Measurements from ENCODE around the gene NT5E.

The NT5E gene

DNA sequence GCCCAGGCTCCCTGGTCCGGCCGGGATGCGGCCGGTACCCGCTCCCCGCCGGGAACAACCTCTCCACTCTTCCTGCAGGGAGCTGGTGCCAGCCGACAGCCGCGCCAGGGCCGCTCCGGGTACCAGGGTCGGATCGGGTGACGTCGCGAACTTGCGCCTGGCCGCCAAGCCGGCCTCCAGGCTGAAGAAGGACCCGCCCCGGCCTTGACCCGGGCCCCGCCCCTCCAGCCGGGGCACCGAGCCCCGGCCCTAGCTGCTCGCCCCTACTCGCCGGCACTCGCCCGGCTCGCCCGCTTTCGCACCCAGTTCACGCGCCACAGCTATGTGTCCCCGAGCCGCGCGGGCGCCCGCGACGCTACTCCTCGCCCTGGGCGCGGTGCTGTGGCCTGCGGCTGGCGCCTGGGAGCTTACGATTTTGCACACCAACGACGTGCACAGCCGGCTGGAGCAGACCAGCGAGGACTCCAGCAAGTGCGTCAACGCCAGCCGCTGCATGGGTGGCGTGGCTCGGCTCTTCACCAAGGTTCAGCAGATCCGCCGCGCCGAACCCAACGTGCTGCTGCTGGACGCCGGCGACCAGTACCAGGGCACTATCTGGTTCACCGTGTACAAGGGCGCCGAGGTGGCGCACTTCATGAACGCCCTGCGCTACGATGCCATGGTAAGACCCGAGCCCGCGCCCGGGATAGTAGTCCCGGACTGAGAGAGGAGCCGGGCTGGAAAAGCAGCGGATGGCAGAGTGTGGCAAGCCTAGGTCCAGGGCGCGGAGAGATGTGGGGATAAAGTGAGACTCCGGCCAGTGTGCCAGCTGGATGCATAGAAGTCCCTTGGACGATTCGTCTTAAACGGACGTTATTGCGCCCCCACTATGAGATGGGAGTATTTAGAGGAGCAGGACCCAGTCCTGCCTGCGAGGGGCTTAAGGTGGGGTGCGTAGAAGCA is at the start of gene NT5E:
TSS of gene NT5E (plus strand) at position 266 of the 942 bp plus-strand sequence. CDS start at position 323, 57 bp downstream.
- Histone ChIP-seq H3K27ac (ENCODE audit: low read depth, low read length) (no peak within 1 kb of the TSS), H3K4me1 (ENCODE audit: control insufficient read depth, low read length) (no peaks in the 10 kb centered on the region), H3K9me3 (ENCODE audit: control insufficient read depth, insufficient read depth, low read length) (no peaks in the 10 kb centered on the region), H3K4me3 (ENCODE audit: low read length) (no peak within 1 kb of the TSS), H3F3A (ENCODE audit: control insufficient read depth, insufficient read depth) (no peaks in the 10 kb centered on the region), H3K9me2 (replicated peaks; ENCODE audit: control insufficient read depth, low read length) (no peaks in the 10 kb centered on the region), H3K4me2 (ENCODE audit: low read length) (no peak within 1 kb of the TSS), H4K20me1 (ENCODE audit: control insufficient read depth, insufficient read depth, low read depth, low read length) (no peaks in the 10 kb centered on the region), H3K27me3 (ENCODE audit: control insufficient read depth, low read length) (peaks cover 24% of the 10 kb centered on the region), H3K79me2 (ENCODE audit: control insufficient read depth, low read length) (no peaks in the 10 kb centered on the region), H3K36me3 (ENCODE audit: control insufficient read depth, low read length) (no peaks in the 10 kb centered on the region)
- TF ChIP-seq EZH2phosphoT487 (IDR thresholded peaks at IDR 0.05; ENCODE audit: borderline replicate concordance, low read length) = no peak
- TF ChIP-seq, protein P1, sequence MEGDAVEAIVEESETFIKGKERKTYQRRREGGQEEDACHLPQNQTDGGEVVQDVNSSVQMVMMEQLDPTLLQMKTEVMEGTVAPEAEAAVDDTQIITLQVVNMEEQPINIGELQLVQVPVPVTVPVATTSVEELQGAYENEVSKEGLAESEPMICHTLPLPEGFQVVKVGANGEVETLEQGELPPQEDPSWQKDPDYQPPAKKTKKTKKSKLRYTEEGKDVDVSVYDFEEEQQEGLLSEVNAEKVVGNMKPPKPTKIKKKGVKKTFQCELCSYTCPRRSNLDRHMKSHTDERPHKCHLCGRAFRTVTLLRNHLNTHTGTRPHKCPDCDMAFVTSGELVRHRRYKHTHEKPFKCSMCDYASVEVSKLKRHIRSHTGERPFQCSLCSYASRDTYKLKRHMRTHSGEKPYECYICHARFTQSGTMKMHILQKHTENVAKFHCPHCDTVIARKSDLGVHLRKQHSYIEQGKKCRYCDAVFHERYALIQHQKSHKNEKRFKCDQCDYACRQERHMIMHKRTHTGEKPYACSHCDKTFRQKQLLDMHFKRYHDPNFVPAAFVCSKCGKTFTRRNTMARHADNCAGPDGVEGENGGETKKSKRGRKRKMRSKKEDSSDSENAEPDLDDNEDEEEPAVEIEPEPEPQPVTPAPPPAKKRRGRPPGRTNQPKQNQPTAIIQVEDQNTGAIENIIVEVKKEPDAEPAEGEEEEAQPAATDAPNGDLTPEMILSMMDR (IDR thresholded peaks at IDR 0.05; ENCODE audit: low read depth, low read length, poor library complexity, severe bottlenecking) = no peak

DNA sequence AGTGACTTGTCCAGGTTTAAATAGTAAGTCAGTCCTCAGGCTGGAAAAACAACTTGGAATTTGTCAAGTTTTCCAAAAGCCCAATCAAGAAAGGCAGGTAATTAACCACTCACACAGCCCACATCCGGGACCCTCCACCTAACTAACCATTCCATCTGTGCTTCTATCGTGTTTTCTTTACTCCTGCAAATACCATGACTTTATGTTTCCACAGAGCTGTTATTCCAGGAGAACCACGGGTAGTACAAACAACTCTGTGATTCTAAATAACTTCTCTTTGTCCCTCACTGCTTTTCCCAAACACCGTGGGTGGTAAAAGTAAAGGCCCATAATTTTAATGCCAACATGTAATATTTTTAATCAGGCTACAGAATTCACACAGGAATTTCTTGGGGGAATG is 49.6 kb upstream of the NT5E start:
- no peaks in the 10 kb centered on the region for H3K4me1 ChIP-seq (ENCODE audit: control insufficient read depth, low read length)

DNA sequence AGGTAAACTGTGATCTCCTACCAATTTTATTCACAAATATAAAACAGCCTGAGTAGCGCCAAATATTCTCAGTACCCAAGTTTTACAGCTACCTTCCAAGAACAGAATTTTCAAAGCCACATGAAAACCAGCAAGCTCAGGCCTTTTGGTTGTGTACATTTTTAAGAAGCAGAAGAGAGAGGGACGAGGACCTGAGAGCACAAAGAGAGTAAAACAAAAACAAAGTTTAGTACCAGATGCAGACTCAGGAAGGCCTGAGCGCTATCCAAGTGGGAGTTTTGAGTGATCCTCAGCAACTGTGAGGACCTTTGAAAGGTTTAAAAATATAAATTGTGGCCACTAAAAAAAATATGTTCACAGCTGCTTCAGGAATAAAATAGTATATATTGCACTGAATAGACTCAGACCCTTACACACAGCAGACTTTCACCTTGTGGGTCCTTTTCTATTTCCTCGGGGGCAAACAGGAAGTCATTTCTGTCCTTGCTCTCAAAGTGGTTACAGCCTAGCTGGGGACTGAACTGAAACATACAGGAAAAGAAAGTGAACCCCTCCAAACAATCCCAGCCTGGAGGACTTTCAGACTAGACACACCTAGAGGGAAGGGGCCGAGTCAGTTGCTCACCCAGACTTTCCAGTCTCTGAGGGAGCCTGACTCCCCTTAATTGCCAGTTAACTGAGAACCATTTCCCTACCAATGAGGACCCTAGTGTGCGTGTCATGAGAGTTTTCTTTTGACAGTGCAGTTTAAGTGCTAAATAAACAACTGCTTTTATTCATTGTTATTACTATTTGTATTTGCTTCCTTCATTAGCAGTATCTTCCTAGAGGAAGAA is 48.5 kb upstream of the NT5E start:
- Histone ChIP-seq H3K27ac (ENCODE audit: low read depth, low read length) (no peak overlapping the region), H3K9me3 (ENCODE audit: control insufficient read depth, insufficient read depth, low read length) (no peaks in the 10 kb centered on the region), H3K4me1 (ENCODE audit: control insufficient read depth, low read length) (no peaks in the 10 kb centered on the region), H3K4me2 (ENCODE audit: low read length) (no peak overlapping the region), H3K79me2 (ENCODE audit: control insufficient read depth, low read length) (no peaks in the 10 kb centered on the region), H3K9me2 (replicated peaks; ENCODE audit: control insufficient read depth, low read length) (no peaks in the 10 kb centered on the region), H4K20me1 (ENCODE audit: control insufficient read depth, insufficient read depth, low read depth, low read length) (no peaks in the 10 kb centered on the region), H3K27me3 (ENCODE audit: control insufficient read depth, low read length) (peaks cover 9% of the 10 kb centered on the region; the same call in 1 of the 2 replicates), H3F3A (ENCODE audit: control insufficient read depth, insufficient read depth) (no peaks in the 10 kb centered on the region), H3K36me3 (ENCODE audit: control insufficient read depth, low read length) (no peaks in the 10 kb centered on the region), H3K4me3 (ENCODE audit: low read length) (no peak overlapping the region)
- TF ChIP-seq, protein P1 (IDR thresholded peaks at IDR 0.05; ENCODE audit: low read depth, low read length, poor library complexity, severe bottlenecking) = no peak
- no peak for TF ChIP-seq EZH2phosphoT487 (IDR thresholded peaks at IDR 0.05; ENCODE audit: borderline replicate concordance, low read length)

More for the DNA sequence above, 49.6 kb upstream of the NT5E start:
- H3K9me3 ChIP-seq (ENCODE audit: control insufficient read depth, insufficient read depth, low read length) = no peaks in the 10 kb centered on the region
- no peaks in the 10 kb centered on the region for H3F3A ChIP-seq (ENCODE audit: control insufficient read depth, insufficient read depth)
- no peak overlapping the region for H3K4me2 ChIP-seq (ENCODE audit: low read length)
- no peak overlapping the region for H3K27ac ChIP-seq (ENCODE audit: low read depth, low read length)
- H4K20me1 ChIP-seq (ENCODE audit: control insufficient read depth, insufficient read depth, low read depth, low read length) = no peaks in the 10 kb centered on the region
- no peaks in the 10 kb centered on the region for H3K79me2 ChIP-seq (ENCODE audit: control insufficient read depth, low read length)
- TF ChIP-seq, protein P1 (IDR thresholded peaks at IDR 0.05; ENCODE audit: low read depth, low read length, poor library complexity, severe bottlenecking) = no peak
- TF ChIP-seq EZH2phosphoT487 (IDR thresholded peaks at IDR 0.05; ENCODE audit: borderline replicate concordance, low read length) = no peak
- H3K36me3 ChIP-seq (ENCODE audit: control insufficient read depth, low read length) = no peaks in the 10 kb centered on the region
- no peak overlapping the region for H3K4me3 ChIP-seq (ENCODE audit: low read length)
- H3K27me3 ChIP-seq (ENCODE audit: control insufficient read depth, low read length) = no peaks in the 10 kb centered on the region
- no peaks in the 10 kb centered on the region for H3K9me2 ChIP-seq (replicated peaks; ENCODE audit: control insufficient read depth, low read length)
